AG08396 (cell line): Measurements from ENCODE around the gene C10orf120.

Experiments used
- DNase-seq: peaks from one replicate; pipeline ENCODE4 v3.0.0; 2012; ENCODE audit warnings: low spot score, mixed read lengths

Gene C10orf120

GRCh38 chr10:122699796-122700455 lies at the start of gene C10orf120:
TSS of gene C10orf120 (minus strand) at chr10:122699846. CDS start at chr10:122699790, 56 bp downstream.
- no peak for DNase-seq

GRCh38 chr10:122748496-122748895 lies 48.9 kb upstream of the C10orf120 start:
- DNase-seq: no peak

- no peak for DNase-seq
Measured at GRCh38 chr10:122746408-122746807, 46.8 kb upstream of the C10orf120 start.

- no peak for DNase-seq
Measured at GRCh38 chr10:122744257-122744656, 44.6 kb upstream of the C10orf120 start.

- no peak for DNase-seq
Measured at GRCh38 chr10:122740640-122741039, 41.0 kb upstream of the C10orf120 start.

GRCh38 chr10:122738031-122738430 lies 38.4 kb upstream of the C10orf120 start:
- no peak for DNase-seq

GRCh38 chr10:122733931-122734665 lies 34.5 kb upstream of the C10orf120 start:
- no peak for DNase-seq

- DNase-seq: no peak
Measured at GRCh38 chr10:122733443-122733842, 33.8 kb upstream of the C10orf120 start.

GRCh38 chr10:122730238-122730637 lies 30.6 kb upstream of the C10orf120 start:
- DNase-seq: no peak

- no peak for DNase-seq
Measured at GRCh38 chr10:122729126-122729525, 29.5 kb upstream of the C10orf120 start.

GRCh38 chr10:122727426-122727825 lies 27.8 kb upstream of the C10orf120 start:
- no peak for DNase-seq

- no peak for DNase-seq
Measured at GRCh38 chr10:122725768-122726167, 26.1 kb upstream of the C10orf120 start.

- no peak for DNase-seq
Measured at GRCh38 chr10:122725006-122725405, 25.4 kb upstream of the C10orf120 start.

- DNase-seq: no peak
Measured at GRCh38 chr10:122721111-122721510, 21.5 kb upstream of the C10orf120 start.

GRCh38 chr10:122716025-122716424 lies 16.4 kb upstream of the C10orf120 start:
- no peak for DNase-seq

GRCh38 chr10:122715576-122715975 lies 15.9 kb upstream of the C10orf120 start:
- DNase-seq: no peak

- DNase-seq: no peak
Measured at GRCh38 chr10:122713091-122713885, 13.6 kb upstream of the C10orf120 start.

GRCh38 chr10:122710576-122710975 lies 10.9 kb upstream of the C10orf120 start:
- DNase-seq: no peak

- DNase-seq: no peak
Measured at GRCh38 chr10:122709971-122710370, 10.3 kb upstream of the C10orf120 start.

GRCh38 chr10:122707535-122707934 lies 7.9 kb upstream of the C10orf120 start:
- no peak for DNase-seq

GRCh38 chr10:122706947-122707346 lies 7.3 kb upstream of the C10orf120 start:
- DNase-seq: no peak

- no peak for DNase-seq
Measured at GRCh38 chr10:122706467-122706866, 6.8 kb upstream of the C10orf120 start.
